Umbilical cord (tissue), 1 donor: Measurements from ENCODE around the gene KHDC4. TPM values are rescaled to one million over a fixed set of nuclear protein-coding genes. Genes with fewer than 3 reads are reported as not detected.

Source experiments
- total RNA-seq: library from RNA; depleted of rRNA; stranded (reverse); fragments of >200 nt; gene quantifications from one replicate; pipeline ENCODE4 v1.2.3, GENCODE V29; 2014; ENCODE audit warnings: low replicate concordance; ENCODE audit not compliant: insufficient read depth

The KHDC4 gene
- total RNA-seq, 1 donor from 2014 or later = 40.7 TPM

Other genes with a start within 250 kb of the KHDC4 start
- gene YY1AP1, start 245.6 kb downstream of the KHDC4 start, total RNA-seq = 266 TPM
- 149 TPM for gene DAP3, start 245.3 kb downstream of the KHDC4 start, total RNA-seq
- 90.0 TPM for gene GON4L, start 77.2 kb downstream of the KHDC4 start, total RNA-seq
- 22.4 TPM for gene SYT11, start 74.8 kb downstream of the KHDC4 start, total RNA-seq
- gene RIT1, start 23.1 kb downstream of the KHDC4 start, total RNA-seq = 41.7 TPM
- gene RXFP4, start 7.2 kb upstream of the KHDC4 start, total RNA-seq = 6.3 TPM
- 57.5 TPM for gene ARHGEF2, start 44.1 kb upstream of the KHDC4 start, total RNA-seq
- gene SSR2, start 86.5 kb upstream of the KHDC4 start, total RNA-seq = 355 TPM
- 5.3 TPM for gene UBQLN4, start 119.4 kb upstream of the KHDC4 start, total RNA-seq
- gene LAMTOR2, start 120.4 kb upstream of the KHDC4 start, total RNA-seq = 17.6 TPM
- 2.2 TPM for gene RAB25, start 126.7 kb upstream of the KHDC4 start, total RNA-seq
- gene MEX3A, start 148.1 kb upstream of the KHDC4 start, total RNA-seq = 4.6 TPM
- 422 TPM for gene LMNA, start 180.3 kb upstream of the KHDC4 start, total RNA-seq
- 11.8 TPM for gene SEMA4A, start 219.2 kb upstream of the KHDC4 start, total RNA-seq